Cardiac septum (tissue), 1 donor: ENCODE measurements around the gene NUP85. TPM values are rescaled to one million over a fixed set of nuclear protein-coding genes. Genes with fewer than 3 reads are reported as not detected.
"Not testable (repeated sequence)": the region's sequence is repeated elsewhere in the genome, so short reads cannot be mapped to it uniquely, and the experiment has no call there.

ENCODE experiments used
- DNase-seq: peaks from one replicate; pipeline ENCODE4 v3.0.0-alpha.2; 2020; ENCODE audit warnings: low spot score
- intact Hi-C: fragments of 100-400 bp; cut with DNase I; formaldehyde crosslinking; loops from one replicate; pipeline ENCODE4 v1.14.0; 2022
- long read RNA-seq: library from polyadenylated mRNA; unstranded; transcript quantifications from one replicate; pipeline ENCODE4 v2.0.0, GENCODE V29; 2021
- total RNA-seq: library from RNA; stranded (reverse); fragmentation: NEBNext Ultra II Directional; extraction: Animal tissue kit (Norgen Biotek cat#: 25700); gene quantifications from one replicate; pipeline ENCODE4 v1.2.1, GENCODE V29; 2021
- donor health status: DM: no; HTN: no; CAD: no.

Gene NUP85
- total RNA-seq, result 26.3 TPM
- long read RNA-seq, transcript NUP85-201 (19 exons, 2,121 nt), result major isoform, 14 of 20 reads
- long read RNA-seq, partial matches to known transcripts, result 3 of 20 reads
- long read RNA-seq, other reads (novel, unspliced or antisense), result 3 of 20 reads

- intact Hi-C loops, result loop anchor here (1.0 kb wide), 1 partner anchor 22 kb away; no protein-coding TSS in a partner anchor
- DNase-seq, result peak; percentile 97
Measured at GRCh38 chr17:75205037-75205792, at the start of gene NUP85. TSS of gene NUP85 (plus strand) at chr17:75205679. CDS start at chr17:75205762, 83 bp downstream.

GRCh38 chr17:75158480-75158879 lies 47.0 kb upstream of the NUP85 start:
- DNase-seq, intact Hi-C loops: not testable (repeated sequence)

GRCh38 chr17:75159196-75160031 lies 46.1 kb upstream of the NUP85 start:
- no peak for DNase-seq
- intact Hi-C loops, result no loop called here

GRCh38 chr17:75160211-75160610 lies 45.3 kb upstream of the NUP85 start:
- no peak for DNase-seq
- intact Hi-C loops, result no loop called here

GRCh38 chr17:75163074-75163473 lies 42.4 kb upstream of the NUP85 start:
- intact Hi-C loops, result no loop called here
- DNase-seq, result no peak

GRCh38 chr17:75164606-75165005 lies 40.9 kb upstream of the NUP85 start:
- intact Hi-C loops, DNase-seq: not testable (repeated sequence)

GRCh38 chr17:75168998-75169397 lies 36.5 kb upstream of the NUP85 start:
- intact Hi-C loops, result no loop called here
- DNase-seq, result no peak

GRCh38 chr17:75173526-75173925 lies 32.0 kb upstream of the NUP85 start:
- no peak for DNase-seq
- intact Hi-C loops, result loop anchor here (5.0 kb wide), 1 partner anchor 56 kb away; no protein-coding TSS in a partner anchor

GRCh38 chr17:75174996-75175395 lies 30.5 kb upstream of the NUP85 start:
- intact Hi-C loops, result loop anchor here (5.0 kb wide), 1 partner anchor 58 kb away; no protein-coding TSS in a partner anchor
- DNase-seq, result no peak

GRCh38 chr17:75176625-75177024 lies 28.9 kb upstream of the NUP85 start:
- no peak for DNase-seq
- intact Hi-C loops, result no loop called here

- intact Hi-C loops, result no loop called here
- DNase-seq, result no peak
Measured at GRCh38 chr17:75178453-75178852, 27.0 kb upstream of the NUP85 start.

- intact Hi-C loops, result no loop called here
- no peak for DNase-seq
Measured at GRCh38 chr17:75181110-75181509, 24.4 kb upstream of the NUP85 start.

- no peak for DNase-seq
- intact Hi-C loops, result no loop called here
Measured at GRCh38 chr17:75181608-75182318, 23.7 kb upstream of the NUP85 start.

GRCh38 chr17:75182319-75182568 lies 23.2 kb upstream of the NUP85 start:
- intact Hi-C loops, result no loop called here
- DNase-seq, result peak; percentile 75

GRCh38 chr17:75182569-75183436 lies 22.7 kb upstream of the NUP85 start, which contains the start of gene SUMO2:
TSS of gene SUMO2 (minus strand) at chr17:75182959. CDS start at chr17:75182834, 125 bp downstream.
- peak; percentile 96 for DNase-seq
- intact Hi-C loops, result loop anchor here (1.0 kb wide), 1 partner anchor 22 kb away; the partner anchor contains the start of gene NUP85

GRCh38 chr17:75183999-75184884 lies 21.2 kb upstream of the NUP85 start:
- intact Hi-C loops, result loop anchor here (1.0 kb wide), 1 partner anchor 21 kb away; the partner anchor contains the start of gene NUP85
- DNase-seq, result no peak

- no peak for DNase-seq
- intact Hi-C loops, result no loop called here
Measured at GRCh38 chr17:75188614-75189013, 16.9 kb upstream of the NUP85 start.

- DNase-seq, result no peak
- intact Hi-C loops, result no loop called here
Measured at GRCh38 chr17:75191584-75191983, 13.9 kb upstream of the NUP85 start.
